ENCODE results near the gene EVI5.
"Not testable (repeated sequence)": the region's sequence is repeated elsewhere in the genome, so short reads cannot be mapped to it uniquely, and the experiment has no call there.

EVI5 gene

GRCh38 chr1:92749024-92749634 lies 35.8 kb downstream of the EVI5 start:
- Mint-ChIP-seq H3K4me3 (no peak overlapping the region), H3K36me3 (ENCODE audit: low read depth) (no peaks in the 10 kb centered on the region), H3K27ac (no peak overlapping the region), H3K27me3 (ENCODE audit: low read depth) (peaks cover 12% of the 10 kb centered on the region), H3K4me1 (ENCODE audit: low read depth) (peaks cover 3% of the 10 kb centered on the region), H3K9me3 (no peaks in the 10 kb centered on the region)
- DNase-seq (ENCODE audit: low spot score), result no peak

DNA sequence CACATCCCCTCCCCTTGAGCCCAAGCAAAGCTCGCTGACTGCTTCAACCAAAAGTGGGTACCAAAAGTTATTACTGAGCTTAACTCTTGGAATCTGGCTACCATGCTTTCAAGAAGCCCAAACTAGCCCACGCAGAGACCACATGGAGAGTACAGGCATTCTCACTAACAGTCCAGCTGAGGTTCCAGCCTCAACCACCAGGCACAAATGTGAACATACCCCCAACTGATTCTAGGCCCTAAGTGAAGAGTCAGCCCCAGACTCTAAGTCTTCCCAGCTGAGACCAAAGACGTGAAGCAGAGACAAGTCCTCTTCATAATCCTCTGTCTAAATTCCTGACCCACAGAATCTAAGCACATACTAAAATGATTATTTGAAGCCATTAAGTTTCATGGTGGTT lies 36.8 kb downstream of the EVI5 start:
- H3K4me3 Mint-ChIP-seq, result no peak overlapping the region
- no peak for DNase-seq (ENCODE audit: low spot score)
- H3K4me1 Mint-ChIP-seq (ENCODE audit: low read depth), result peaks cover 4% of the 10 kb centered on the region
- no peak overlapping the region for H3K27ac Mint-ChIP-seq
- no peaks in the 10 kb centered on the region for H3K9me3 Mint-ChIP-seq
- no peaks in the 10 kb centered on the region for H3K36me3 Mint-ChIP-seq (ENCODE audit: low read depth)
- peaks cover 19% of the 10 kb centered on the region for H3K27me3 Mint-ChIP-seq (ENCODE audit: low read depth)

GRCh38 chr1:92747735-92748134 lies 37.2 kb downstream of the EVI5 start:
- DNase-seq (ENCODE audit: low spot score), result no peak
- Mint-ChIP-seq H3K4me3 (no peak overlapping the region), H3K27me3 (ENCODE audit: low read depth) (peaks cover 18% of the 10 kb centered on the region), H3K9me3 (no peaks in the 10 kb centered on the region), H3K27ac (no peak overlapping the region), H3K36me3 (ENCODE audit: low read depth) (no peaks in the 10 kb centered on the region), H3K4me1 (ENCODE audit: low read depth) (peaks cover 3% of the 10 kb centered on the region)

DNA sequence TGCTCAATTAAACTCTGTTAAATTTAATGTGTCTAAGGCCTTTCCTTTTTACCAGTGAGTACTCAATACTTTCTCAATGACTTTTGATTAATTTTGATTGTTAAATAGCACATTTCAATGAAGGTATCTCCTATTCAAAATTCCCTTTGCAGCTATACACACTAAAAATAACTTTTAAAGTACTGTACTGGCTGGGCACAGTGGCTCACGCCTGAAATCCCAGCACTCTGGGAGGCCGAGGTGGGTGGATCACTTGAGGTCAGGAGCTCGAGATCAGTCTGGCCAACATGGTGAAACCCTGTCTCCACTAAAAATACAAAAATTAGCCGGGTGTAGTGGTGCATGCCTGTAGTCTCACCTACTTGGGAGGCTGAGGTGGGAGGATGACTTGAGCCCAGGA lies 38.7 kb downstream of the EVI5 start:
- not testable (repeated sequence) for H3K36me3 Mint-ChIP-seq (ENCODE audit: low read depth); H3K4me1 Mint-ChIP-seq (ENCODE audit: low read depth); H3K4me3 Mint-ChIP-seq; DNase-seq (ENCODE audit: low spot score); H3K9me3 Mint-ChIP-seq; H3K27ac Mint-ChIP-seq
- peaks cover 14% of the 10 kb centered on the region for H3K27me3 Mint-ChIP-seq (ENCODE audit: low read depth)

- H3K4me1 Mint-ChIP-seq (ENCODE audit: low read depth), result peaks cover 2% of the 10 kb centered on the region
- H3K4me3 Mint-ChIP-seq, result no peak overlapping the region
- no peak overlapping the region for H3K27ac Mint-ChIP-seq
- no peaks in the 10 kb centered on the region for H3K9me3 Mint-ChIP-seq
- H3K36me3 Mint-ChIP-seq (ENCODE audit: low read depth), result no peaks in the 10 kb centered on the region
- DNase-seq (ENCODE audit: low spot score), result no peak
- peaks cover 25% of the 10 kb centered on the region for H3K27me3 Mint-ChIP-seq (ENCODE audit: low read depth)
Measured at GRCh38 chr1:92743221-92743620, 41.7 kb downstream of the EVI5 start.

DNA sequence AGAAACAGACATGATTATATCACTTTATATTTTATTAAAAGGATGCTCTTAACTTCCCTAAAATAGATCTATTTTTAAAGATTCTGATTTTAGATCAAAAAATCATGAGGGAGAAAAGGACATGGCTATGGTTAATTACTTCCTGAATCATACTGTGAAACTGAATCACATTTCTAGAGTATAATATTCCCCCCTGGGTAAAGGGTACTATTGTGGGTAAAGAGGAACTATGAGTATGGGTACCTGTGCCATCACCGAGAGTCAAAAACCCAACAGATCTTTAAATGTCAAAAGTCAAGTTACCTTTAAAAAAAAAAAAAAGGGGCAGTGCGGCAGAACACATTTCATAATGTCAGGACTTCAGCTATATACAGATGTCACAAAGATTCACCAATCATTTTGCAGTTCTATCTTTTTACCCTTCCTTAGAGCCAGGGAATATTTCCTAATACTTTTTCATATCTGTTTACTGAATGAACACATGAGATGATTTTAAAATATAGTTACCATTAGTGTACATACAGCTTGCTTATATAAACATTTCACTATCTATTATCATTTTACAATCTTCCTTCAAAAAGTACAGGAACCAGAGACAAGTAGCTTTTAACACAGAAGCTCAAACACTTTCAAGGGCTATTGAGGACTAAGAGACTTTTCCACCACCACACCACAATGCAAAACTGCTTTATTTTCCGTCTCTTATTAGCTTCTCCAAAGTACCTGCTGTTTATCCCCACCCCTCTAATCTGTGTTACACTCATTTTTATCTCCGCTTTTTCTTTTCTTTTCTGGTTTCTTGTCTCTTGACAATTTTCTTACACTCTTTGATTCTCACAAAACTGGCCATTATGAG lies 45.0 kb downstream of the EVI5 start:
- Mint-ChIP-seq H3K4me3 (no peak overlapping the region), H3K27ac (no peak overlapping the region), H3K36me3 (ENCODE audit: low read depth) (no peaks in the 10 kb centered on the region), H3K9me3 (no peaks in the 10 kb centered on the region), H3K27me3 (ENCODE audit: low read depth) (peaks cover 33% of the 10 kb centered on the region), H3K4me1 (ENCODE audit: low read depth) (peaks cover 2% of the 10 kb centered on the region)
- DNase-seq (ENCODE audit: low spot score), result no peak

DNA sequence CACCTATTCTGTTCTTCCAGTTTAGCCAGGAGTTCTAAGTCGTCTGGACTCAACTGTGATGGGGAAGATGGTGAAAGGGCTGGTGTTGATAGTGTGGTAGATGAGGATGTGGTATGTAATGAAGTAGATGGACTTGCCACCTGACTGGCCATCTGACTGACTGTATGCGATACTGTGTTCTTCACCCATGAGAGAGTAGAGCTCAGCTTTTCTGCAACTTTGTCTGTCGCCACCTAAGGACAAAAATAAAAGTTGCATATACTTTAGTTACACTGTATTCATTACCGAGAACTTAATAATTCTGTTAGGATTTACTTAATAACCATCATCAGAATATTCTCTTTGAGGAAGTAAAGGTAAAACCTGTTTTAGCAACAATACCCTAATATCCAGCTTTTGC lies 48.5 kb downstream of the EVI5 start:
- no peaks in the 10 kb centered on the region for H3K36me3 Mint-ChIP-seq (ENCODE audit: low read depth)
- no peaks in the 10 kb centered on the region for H3K9me3 Mint-ChIP-seq
- no peak for DNase-seq (ENCODE audit: low spot score)
- H3K4me1 Mint-ChIP-seq (ENCODE audit: low read depth), result no peaks in the 10 kb centered on the region
- no peak overlapping the region for H3K27ac Mint-ChIP-seq
- H3K27me3 Mint-ChIP-seq (ENCODE audit: low read depth), result peaks cover 28% of the 10 kb centered on the region
- H3K4me3 Mint-ChIP-seq, result no peak overlapping the region

GRCh38 chr1:92730476-92730875 lies 54.4 kb downstream of the EVI5 start:
- Mint-ChIP-seq H3K4me3 (no peak overlapping the region), H3K27me3 (ENCODE audit: low read depth) (peaks cover 8% of the 10 kb centered on the region), H3K27ac (no peak overlapping the region), H3K36me3 (ENCODE audit: low read depth) (no peaks in the 10 kb centered on the region), H3K9me3 (no peaks in the 10 kb centered on the region), H3K4me1 (ENCODE audit: low read depth) (no peaks in the 10 kb centered on the region)
- DNase-seq (ENCODE audit: low spot score), result no peak

DNA sequence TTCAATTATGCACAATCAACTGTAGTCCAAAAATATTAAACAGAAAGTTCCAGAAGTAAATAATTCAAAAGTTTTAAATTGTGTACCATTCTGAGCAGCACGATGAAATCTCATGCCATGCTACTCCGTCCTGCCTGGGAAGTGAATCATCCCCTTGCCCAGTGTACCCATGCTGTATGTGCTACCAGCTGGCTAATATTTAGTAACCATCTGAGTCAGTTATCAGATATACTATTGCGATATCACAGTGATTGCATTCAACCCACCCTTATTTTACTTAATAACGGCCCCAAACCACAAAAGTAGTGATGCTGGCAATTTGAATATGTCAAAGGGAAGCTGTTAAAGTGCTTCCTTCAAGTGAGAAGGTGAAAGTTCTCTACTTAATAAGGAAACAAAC lies 56.2 kb downstream of the EVI5 start:
- no peak for DNase-seq (ENCODE audit: low spot score)
- no peaks in the 10 kb centered on the region for H3K36me3 Mint-ChIP-seq (ENCODE audit: low read depth)
- H3K4me3 Mint-ChIP-seq, result no peak overlapping the region
- H3K9me3 Mint-ChIP-seq, result no peaks in the 10 kb centered on the region
- no peak overlapping the region for H3K27ac Mint-ChIP-seq
- H3K27me3 Mint-ChIP-seq (ENCODE audit: low read depth), result peaks cover 7% of the 10 kb centered on the region
- no peaks in the 10 kb centered on the region for H3K4me1 Mint-ChIP-seq (ENCODE audit: low read depth)

GRCh38 chr1:92723713-92724112 lies 61.2 kb downstream of the EVI5 start:
- H3K27ac Mint-ChIP-seq; DNase-seq (ENCODE audit: low spot score); H3K36me3 Mint-ChIP-seq (ENCODE audit: low read depth); H3K4me3 Mint-ChIP-seq; H3K9me3 Mint-ChIP-seq; H3K4me1 Mint-ChIP-seq (ENCODE audit: low read depth): not testable (repeated sequence)
- peaks cover 13% of the 10 kb centered on the region for H3K27me3 Mint-ChIP-seq (ENCODE audit: low read depth)

DNA sequence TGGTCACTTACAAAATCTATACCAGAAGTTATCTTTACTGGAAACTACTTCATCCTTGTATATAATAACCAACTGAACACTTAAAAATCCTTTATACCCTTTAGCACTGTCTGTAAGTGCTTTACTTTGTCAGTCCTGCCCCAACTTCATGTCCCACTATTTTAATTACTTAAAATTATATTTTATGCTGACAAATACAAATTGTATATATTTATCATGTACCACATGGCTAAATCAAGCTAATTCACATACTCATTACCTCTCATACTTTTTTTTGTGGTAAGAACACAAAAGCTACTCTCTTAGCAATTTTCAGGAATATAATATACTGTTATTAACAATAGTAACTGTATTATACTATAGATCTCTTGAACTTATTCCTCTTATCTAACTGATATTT lies 63.0 kb downstream of the EVI5 start:
- Mint-ChIP-seq H3K9me3 (no peaks in the 10 kb centered on the region), H3K36me3 (ENCODE audit: low read depth) (no peaks in the 10 kb centered on the region), H3K4me3 (no peak overlapping the region), H3K27ac (no peak overlapping the region), H3K4me1 (ENCODE audit: low read depth) (no peaks in the 10 kb centered on the region), H3K27me3 (ENCODE audit: low read depth) (peaks cover 22% of the 10 kb centered on the region)
- no peak for DNase-seq (ENCODE audit: low spot score)

DNA sequence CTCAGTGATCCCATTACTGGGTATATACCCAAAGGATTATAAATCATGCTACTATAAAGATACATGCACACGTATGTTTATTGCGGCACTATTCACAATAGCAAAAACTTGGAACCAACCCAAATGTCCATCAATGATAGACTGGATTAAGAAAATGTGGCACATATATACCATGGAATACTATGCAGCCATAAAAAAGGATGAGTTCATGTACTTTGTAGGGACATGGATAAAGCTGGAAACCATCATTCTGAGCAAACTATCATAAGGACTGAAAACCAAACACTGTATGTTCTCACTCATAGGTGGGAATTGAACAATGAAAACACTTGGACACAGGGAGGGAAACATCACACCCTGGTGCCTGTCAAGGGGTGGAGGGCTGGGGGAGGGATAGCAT lies 63.8 kb downstream of the EVI5 start:
- not testable (repeated sequence) for H3K4me1 Mint-ChIP-seq (ENCODE audit: low read depth); DNase-seq (ENCODE audit: low spot score); H3K9me3 Mint-ChIP-seq; H3K27ac Mint-ChIP-seq; H3K4me3 Mint-ChIP-seq; H3K36me3 Mint-ChIP-seq (ENCODE audit: low read depth)
- peaks cover 27% of the 10 kb centered on the region for H3K27me3 Mint-ChIP-seq (ENCODE audit: low read depth)

GRCh38 chr1:92715476-92715951 lies 69.4 kb downstream of the EVI5 start:
- not testable (repeated sequence) for DNase-seq (ENCODE audit: low spot score); H3K27ac Mint-ChIP-seq; H3K4me3 Mint-ChIP-seq; H3K36me3 Mint-ChIP-seq (ENCODE audit: low read depth); H3K4me1 Mint-ChIP-seq (ENCODE audit: low read depth); H3K9me3 Mint-ChIP-seq
- peaks cover 37% of the 10 kb centered on the region for H3K27me3 Mint-ChIP-seq (ENCODE audit: low read depth)

DNA sequence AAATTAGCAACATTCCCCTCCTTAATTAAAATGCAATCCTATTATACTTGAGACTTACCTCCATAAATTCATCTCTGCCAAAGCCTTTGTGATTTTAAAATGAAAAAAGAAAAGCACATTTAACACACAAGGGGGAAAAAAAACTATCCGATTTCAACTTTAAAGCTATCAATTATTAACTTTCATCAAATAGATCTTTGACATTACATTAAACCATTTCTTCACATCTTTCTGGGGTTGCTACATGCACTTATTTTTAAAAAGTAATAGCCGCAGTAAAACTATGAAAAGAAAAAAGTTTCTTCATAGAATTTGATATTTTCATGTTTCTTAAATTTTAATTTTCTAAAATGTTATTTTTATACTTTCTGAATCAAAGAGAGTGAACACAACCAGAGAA lies 71.0 kb downstream of the EVI5 start:
- Mint-ChIP-seq H3K9me3 (no peaks in the 10 kb centered on the region), H3K27ac (no peak overlapping the region), H3K4me3 (no peak overlapping the region), H3K27me3 (ENCODE audit: low read depth) (peaks cover 34% of the 10 kb centered on the region), H3K4me1 (ENCODE audit: low read depth) (no peaks in the 10 kb centered on the region), H3K36me3 (ENCODE audit: low read depth) (no peaks in the 10 kb centered on the region)
- no peak for DNase-seq (ENCODE audit: low spot score)

Measured in T-helper 2 cell treated with Interferon-gamma antibody and Interleukin-4, amounts not matched to agents 5 μg/mL and 100 μg/mL, for 36 hours (primary cell).